NCI-H2107 treated with DMSO at 0.1 percent for 48 hours (cell line): Measurements from ENCODE around the gene MGRN1.

ENCODE experiments used
- DNase-seq: peaks from one replicate; lab custom pipeline; 2025; ENCODE audit not compliant: unreplicated experiment; lab: John Stamatoyannopoulos, UW

MGRN1 gene

DNA sequence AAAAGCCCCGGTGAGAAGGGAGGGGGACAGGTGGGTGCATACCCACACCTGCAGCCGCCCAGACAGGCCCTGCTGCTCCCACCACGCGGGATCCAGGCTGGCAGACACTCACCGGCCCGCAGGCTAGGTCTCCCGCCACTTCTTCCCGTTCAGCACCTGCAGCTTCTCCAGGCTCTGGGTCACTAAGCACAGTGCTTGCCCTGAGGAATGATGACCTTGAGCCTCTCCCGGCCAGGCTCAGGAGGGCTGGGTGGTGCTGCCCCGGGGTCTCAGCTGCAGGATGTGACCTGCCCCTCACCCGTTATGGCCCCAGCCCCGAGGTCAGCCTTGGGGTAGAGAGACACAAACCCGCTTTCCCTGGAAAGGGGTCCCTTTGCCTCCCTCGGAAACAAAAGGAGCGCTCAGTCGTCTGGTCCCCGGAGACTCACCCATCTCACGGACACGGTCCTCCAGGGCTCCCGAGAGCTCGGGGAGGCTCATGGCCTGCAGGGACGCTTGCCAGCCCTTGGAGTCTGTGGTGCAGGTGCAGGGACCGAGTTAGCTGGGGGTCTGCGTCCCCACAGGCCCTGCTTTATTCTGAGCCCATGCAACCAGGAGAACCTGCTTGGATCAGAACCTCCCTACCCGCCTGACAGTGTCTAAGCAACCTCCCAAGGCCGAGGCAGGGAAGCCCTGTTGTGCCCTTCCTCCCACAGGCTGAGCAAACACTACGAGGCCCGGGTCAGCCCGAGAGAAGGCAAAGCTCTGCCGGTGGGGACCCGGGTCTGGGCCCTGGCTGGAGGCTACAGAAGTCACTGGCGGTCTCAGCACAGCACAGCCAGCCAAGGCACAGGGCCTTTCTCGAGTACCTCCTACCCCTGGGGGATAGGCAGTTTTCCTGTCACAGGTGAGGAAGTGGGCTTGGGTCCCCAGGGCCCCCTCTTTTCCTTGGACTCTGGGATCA lies 72.5 kb downstream of the MGRN1 start:
- no peak for DNase-seq

DNA sequence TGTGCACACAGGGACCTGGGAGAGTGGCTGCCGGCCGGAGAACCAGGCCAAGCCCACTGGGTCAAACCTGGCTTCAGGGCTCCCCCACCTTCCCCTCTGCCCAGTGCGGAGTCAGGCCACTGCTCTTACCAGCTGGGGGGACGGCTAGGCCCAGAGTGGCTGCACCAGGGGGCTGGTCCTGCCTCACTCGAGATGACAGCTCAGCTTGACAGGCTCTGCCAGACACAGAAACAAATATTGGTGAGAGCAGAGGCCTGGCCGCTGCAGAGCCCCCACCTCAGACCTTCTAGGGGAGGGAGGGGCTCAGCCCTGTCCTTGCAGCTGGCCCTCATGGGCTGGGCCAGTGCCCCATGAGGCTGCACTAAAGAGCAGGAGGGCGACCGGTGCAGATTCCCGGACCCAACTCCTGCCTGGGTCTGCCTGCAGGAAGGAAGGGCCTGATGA lies 73.2 kb downstream of the MGRN1 start:
- no peak for DNase-seq

DNA sequence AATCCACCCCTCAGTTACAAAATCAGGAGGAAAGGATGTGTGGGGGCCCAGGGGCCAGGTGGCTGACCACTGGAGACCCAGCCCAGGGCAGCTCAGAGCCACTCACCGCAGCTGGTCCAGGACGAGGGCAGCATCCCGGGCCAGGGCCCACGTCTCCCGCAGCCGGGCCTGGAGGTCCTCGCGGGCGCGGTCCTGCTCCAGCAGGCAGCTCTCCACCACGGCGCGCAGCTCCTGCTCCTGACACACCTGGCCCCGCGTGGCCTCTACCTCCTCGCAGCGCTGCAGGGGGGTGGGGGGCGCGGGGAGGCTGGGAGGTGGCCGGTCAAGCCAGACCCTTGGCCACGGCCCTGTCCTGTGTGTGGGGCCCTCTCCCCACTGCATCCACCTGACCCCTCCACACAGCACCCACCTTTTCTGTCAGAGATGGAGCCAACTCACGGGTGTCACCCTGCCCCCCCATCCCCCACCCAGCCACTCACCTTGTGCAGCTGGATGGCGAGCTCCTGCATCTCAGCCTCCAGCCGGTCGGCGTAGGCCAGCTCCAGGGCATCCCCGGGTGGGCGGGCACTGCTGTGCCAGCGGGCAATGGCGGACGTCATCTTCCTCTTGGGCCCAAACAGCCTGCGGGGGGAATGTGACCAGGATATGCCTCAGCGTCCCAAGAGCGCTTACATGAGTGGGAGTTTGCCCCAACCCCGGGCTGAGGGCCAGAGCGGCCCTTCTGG lies 73.9 kb downstream of the MGRN1 start:
- no peak for DNase-seq

DNA sequence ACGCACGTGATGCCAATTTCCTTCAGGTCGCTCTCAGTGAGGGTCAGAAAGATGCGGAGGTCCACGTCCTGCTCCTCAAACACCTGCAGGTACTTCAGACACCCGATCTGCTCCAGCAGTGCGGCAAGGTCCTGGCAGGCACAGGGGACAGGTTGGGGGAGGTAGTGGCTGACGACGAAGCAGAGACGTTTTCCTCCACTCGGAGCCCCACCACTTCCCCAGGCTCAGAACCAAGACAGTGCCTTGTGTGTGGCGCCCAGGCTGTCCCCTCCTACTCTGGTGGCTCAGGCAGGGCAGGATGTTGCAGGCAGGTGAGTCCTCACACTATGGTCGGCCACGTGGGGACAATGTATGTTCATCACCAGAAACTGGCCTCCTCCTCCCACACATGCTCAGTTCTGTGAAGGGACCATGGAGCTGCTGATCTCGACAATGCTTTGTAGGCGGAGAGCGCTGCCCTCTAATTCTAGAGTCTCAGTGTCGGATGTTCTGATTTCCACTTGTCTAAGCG lies 74.5 kb downstream of the MGRN1 start:
- no peak for DNase-seq

DNA sequence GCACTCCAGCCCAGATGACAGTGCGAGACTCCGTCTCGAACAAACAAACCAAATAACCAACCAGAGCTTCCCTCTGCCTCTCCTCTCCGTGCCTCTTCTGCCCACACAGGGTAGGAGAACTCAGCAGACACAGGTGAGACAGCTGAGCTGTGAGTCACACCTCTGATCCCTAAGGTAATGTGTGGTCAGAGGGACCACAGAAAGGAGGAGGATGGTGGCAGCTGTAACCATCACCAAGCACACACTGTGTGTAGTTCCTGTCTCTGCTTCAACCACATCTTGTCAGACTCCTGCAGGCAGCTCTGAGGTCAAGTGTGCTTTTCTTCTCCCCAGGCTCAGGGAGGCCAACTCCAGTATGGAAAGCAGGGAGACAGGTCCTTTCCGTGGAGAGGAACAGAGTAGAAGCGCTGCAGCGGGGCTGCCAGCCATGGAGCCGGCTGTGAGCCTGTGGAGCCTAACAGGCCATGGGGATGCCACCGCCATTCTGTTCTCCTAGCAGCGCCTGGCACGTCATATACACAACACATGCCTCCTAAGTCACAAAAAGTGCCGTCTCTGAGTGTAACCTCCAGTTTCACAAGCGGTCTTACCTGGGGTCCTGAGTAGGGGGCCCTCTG lies 75.9 kb downstream of the MGRN1 start:
- no peak for DNase-seq

DNA sequence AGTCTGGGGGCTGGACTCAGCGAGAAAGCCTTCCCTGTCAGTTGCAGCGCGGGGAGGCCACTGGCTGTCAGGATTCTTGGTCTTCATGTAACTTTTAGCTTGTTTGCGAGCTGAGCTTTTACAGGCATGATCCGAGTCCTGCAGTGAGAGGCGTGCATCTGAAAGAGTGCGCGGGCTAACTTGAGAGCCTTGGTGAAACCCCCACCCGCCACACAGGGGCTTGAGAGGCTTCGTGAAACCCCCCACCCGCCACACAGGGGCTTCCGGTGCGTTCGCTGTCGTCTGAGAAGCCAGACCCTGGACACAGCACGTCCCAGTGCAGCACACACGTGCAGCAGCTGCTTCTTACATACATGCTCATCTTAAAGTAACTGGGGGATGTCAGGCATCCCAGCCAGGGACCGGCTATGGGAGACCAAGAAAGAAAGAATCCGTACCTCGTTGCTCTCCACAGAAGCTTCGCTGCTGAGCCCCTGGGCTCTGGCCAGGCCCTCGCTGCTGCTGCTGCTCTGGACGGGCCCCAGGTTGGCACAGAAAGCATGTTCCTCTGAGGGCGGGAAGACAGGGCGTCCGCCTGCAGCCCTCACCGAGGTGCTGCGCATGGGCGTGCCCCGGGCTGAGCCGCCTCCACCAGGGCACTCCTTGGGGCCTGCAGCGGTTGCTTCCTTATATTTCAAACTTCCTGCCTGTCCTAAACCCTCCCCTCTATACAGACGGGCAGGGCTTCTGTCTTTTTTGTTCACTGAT lies 76.5 kb downstream of the MGRN1 start:
- DNase-seq = no peak

DNA sequence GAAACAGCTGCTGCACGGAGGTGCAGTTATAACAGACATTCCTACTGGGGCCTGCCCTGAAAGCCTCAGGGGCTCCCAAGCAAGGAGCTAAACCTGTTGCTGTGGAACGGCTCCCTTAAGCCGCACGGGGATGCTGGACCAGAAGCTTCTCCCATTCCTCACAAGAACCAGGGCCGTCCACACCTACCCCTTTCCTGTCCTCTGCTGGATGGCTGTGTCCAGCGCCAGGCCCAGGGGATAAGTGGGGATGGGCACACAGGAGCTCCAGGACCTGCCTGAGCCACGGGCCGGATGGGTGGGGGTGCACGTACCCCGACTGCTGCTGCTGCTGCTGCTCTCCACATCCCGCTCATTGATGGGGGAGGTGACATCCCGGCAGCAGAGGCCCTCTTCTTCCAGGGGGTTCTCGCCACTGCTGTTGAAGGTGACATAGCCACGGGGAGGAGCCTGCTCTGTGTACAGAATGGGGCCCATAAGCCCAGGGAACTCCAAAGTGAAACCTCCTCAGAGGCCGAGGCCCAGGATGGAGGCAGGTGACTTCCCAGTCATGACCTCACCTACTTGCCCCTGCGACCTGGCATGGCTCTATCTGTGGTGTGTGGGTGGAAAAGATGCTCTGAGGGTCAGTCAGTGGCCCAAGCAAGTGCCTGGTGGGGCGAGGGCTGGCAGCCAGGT lies 77.3 kb downstream of the MGRN1 start:
- no peak for DNase-seq

DNA sequence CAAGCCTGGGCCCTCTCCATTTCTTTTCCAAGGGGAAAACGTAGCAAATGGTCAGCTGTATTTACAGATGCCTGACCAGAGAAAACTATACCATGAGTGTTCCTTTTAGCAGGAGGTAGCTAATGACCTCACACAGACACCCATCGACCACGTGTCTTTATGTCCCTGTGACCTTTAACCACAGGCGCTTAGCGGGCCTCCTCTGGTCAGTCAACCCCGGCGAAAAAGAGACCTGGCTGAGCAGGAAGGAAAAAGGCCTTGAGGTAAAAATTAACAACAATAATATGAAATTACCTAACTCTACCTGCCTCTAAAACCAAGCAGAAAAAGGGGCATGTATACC lies 77.8 kb downstream of the MGRN1 start:
- DNase-seq = no peak

DNA sequence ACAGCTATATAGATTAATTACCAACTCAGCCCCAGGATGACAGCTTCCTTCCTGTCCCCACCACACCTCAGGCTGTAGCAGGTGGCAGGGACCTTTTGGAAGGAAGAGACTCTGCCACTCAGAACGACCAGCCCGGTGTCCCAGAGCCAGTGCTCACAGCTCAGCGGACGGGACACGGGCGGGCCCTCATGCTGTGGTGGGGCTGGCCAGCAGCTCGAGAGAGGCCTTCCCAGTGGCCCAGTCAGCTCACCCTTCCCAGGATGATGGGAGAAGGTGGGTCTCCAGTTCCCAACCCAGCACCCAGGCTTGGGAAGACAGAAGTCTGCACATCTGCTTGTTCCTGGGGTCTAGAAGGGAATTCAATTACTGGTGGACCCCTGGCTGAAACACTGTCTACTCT lies 79.3 kb downstream of the MGRN1 start:
- no peak for DNase-seq

DNA sequence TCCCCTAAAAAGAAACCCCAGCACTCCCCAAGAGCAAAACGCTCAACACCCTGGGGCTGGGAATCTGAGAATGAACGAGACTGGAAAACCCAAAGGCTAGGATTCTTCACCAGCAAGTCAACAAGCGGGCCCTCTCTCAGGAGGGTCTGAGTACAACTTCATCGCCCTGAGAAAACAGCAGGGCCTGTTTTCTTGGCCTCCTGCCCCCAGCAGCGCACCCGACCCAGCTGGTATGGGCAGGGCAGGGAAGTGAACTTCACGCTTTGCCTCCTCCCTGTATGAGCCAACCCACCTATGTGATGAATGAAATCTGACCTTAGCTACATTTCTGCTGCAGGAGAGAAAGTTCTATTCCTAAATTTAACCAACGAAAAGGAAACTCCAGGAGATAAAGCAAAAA lies 79.9 kb downstream of the MGRN1 start:
- no peak for DNase-seq

DNA sequence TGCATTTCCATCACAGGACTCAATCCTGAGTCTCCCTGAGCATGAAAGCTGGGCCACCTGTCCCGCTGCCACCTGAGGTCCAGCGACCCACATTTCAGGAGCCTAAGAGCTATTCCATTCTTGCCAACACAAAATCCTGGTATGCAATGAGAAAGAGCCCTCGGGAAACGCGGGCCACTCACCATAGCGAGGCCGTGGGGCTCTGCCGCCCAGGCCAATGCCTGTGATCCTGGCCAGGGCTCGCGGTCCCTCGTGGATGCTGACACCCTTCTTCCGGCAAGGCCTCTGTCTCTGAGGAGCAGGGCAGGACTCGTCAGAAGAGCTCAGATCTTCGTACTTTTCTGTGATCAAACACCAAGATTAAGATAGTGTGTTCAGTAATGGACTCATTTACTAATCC lies 80.3 kb downstream of the MGRN1 start:
- DNase-seq = no peak

DNA sequence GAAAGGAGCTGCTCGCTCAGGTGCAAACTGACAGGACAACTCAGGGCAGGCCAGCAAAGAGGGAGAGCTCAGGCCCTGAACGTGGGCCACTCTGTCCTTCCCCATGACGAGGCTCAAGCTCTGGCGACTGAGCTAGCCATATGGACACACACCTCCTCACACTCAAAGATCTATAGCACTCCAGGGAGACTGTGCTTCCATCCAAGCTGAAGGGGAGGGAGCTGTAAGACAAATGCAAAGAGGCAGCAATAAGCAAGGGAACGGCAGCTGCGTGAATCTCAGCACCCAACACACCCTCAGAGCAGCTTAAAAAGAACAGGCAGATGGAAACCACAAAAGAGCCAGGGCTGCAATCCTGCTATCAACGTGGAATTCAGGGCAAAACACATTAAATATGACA lies 82.2 kb downstream of the MGRN1 start:
- no peak for DNase-seq

DNA sequence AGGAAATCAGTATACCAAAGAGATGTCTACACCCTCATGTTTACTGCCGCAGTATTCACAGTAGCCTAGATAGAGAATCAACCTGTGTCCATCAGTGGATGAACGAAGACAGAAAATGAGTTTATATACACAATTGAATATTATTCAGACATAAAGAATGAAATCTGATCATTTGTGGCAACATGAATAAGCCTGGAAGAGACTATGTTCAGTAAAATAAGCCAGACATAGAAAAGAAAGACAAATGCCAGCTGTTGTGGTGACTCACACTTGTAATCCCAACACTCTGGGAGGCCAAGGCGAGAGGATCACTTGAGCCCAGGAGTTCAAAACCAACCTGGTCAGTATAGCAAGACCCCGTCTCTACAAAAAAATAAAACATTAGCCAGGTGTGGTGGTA lies 84.9 kb downstream of the MGRN1 start:
- DNase-seq = no peak

DNA sequence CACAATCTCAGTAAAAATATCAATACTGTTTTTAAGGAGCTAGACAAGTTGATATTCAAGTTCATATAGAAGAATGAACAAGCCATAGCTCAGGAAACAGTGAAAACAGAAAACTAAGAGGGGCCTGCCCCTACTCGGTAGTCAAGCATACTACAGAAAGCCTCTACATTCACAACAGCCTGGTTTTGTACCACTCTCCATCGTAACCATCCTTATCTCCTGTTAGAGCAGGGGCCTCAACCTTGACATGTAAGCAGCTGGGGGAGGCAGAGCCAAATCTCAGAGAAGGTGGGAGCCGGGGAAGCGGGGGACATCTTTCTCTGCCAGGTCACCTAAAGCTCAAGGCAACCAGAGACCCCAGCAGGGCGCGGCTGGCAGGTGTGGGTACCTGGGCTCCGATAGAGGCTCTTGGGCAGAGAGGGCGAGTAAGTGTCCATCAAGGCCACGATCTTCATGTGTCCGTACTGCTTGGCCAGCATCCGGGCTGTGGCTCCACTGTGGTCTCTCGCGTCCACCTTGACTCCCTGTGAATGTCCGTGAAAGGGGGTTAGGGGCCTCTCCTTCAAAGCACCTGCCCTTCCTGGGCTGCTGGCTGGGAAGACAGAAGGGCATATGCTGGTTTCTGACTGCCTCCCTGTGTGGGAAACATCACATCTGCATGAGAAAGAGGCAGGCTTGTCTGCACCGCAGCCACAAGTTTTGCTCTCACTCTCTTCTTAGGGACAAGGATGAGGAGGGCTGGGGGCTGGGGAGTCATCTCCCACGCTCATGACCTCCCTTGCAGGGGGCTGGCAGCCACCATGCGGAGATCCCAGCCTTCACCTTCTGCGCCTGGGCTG lies 89.3 kb downstream of the MGRN1 start:
- DNase-seq = no peak

DNA sequence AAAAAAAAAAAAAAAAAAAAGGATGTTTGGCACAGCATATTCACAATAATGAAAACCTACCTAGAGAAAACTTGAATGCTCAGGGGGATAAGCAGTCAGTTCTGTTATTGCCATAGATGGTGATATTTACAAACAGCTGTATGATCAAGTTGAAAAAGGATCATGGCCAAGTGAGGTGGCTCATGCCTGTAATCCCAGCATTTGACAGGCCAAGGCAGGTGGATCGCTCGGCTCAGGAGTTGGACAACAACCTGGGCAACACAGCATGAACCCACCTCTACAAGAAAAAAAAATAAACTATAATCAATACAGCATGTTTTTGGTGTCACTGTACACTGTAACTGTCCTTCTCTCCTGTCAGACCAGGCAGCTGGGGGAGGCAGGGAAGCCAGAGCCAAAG lies 90.4 kb downstream of the MGRN1 start:
- DNase-seq = no peak

DNA sequence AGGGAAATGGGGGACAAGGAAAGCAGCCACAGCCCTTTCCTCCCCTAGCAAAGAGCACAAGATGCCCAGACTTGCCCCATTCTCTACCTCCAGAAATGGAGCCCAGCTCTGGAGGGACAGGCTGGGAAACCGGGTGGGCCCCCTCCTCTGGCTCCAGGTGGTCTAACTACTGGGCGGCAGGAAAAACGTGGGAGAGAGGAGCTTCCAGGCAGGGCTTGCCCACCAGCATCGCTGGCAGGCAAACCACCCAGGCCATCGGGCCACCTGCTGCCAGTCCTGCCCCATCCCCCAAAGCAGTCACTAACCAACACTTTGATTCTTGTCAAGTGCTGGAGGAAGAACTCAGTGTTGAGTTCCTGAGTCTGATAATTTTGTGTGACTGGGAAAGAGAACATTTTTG lies 93.8 kb downstream of the MGRN1 start:
- DNase-seq = no peak

DNA sequence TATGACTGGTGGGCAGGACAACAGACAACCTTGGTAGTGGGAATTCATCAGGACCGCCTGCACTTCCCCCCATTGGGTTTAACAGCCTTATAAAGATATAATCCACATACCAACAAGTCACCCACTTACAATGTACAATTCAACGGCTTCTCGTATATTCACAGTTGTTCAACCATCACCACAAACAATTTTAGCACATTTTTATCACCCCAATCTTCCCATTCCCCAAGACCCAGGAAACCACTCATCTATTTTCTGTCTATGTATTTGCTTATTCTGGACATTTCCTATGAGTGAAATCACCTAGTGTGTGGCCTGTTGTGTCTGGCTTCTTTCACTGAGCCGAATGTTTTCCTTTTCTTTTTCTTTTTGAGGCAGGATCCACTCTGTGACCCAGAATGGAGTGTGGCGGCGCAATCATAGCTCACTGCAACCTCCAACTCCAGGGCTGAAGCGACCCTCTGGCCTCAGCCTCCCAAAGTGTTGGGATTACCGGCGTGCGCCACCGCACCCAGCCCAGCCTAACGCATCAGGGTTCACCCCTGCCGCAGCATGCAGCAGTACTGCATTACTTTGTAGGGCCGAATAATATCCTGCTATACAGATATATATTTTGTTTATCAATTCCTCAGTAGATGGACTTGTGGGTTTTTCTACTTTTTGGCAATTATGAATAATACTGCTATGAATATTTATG lies 98.6 kb downstream of the MGRN1 start:
- no peak for DNase-seq

DNA sequence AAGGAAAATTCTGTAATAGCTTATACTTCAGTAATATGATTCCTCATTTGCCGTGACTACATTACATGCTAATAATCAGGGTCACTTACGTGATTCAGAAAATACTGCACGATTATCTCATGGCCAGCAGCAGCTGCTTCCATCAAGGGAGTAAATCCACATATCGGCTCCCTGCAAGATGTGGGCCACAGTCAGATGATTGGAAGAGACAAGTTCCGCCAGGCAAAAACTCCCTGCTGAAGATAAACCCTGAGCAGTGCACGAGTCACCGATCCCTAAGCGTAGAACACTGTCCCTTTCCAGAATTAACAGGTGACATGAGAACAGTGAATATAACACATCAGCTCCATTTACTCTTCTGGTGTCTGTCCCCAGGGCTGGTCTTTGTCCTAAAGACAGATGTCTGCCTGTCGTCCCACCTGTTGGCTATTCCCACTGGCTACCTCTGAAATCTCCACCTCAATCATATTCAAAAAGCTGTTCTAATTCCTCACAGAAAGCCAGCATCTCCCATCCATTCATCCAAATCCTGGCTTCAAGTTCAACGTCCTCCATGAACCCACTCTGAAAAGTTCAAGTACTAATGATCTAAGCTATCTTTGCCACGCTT lies 100.1 kb downstream of the MGRN1 start:
- no peak for DNase-seq

DNA sequence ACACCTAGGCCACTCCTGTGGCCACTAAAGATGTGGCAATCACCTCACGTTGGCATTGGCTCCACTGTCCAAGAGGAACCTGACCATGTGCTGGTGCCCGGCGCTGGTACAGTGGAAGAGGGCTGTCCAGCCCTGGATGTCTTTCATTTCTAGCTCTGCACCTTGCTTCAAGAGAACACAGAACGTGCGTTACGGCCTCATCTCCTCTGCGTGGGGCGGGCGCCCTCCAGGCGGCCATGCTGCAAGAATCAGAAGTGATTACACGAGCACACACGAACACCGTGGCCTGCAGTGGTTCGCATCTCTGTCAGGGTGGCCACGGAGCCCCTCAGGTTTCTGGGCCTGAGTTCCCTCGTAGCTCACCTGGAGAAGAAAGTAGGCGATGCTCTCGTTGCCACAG lies 102.0 kb downstream of the MGRN1 start:
- DNase-seq = no peak
